HEK293 (cell line): ENCODE results near the gene SPNS1.

Experiments used
- CTCF ChIA-PET: fragments of 350-600 bp; formaldehyde crosslinking; extraction: SDS; loops from one replicate; lab custom pipeline; 2021; ENCODE audit warnings: antibody characterized with exemption; lab: Yijun Ruan, JAX
- POLR2A ChIA-PET: fragments of 300-600 bp; formaldehyde crosslinking; extraction: SDS; loops from one replicate; lab custom pipeline; 2020; ENCODE audit warnings: antibody characterized with exemption, inconsistent platforms; lab: Yijun Ruan, JAX
- H3K27ac ChIP-seq: fragments of 200-500 bp; sonication (Bioruptor generic); 2 replicates; pipeline ENCODE4 v1.5.1; 2014; ENCODE audit warnings: low read depth, low read length, control low read depth, inconsistent platforms; ENCODE audit errors: extremely low read depth
- H3K36me3 ChIP-seq, 2 experiments: fragments of 200-500 bp in 1 of 2; sonication (Bioruptor generic) in 1 of 2; 1 replicate in 1 of 2; 2 replicates in 1 of 2; pipeline ENCODE4 v1.5.1; 2014 to 2017; ENCODE audit warnings: inconsistent platforms in 2 of 2, low read length in 2 of 2; ENCODE audit not compliant: control insufficient read depth in 2 of 2, insufficient read depth in 1 of 2
- H3K4me1 ChIP-seq: fragments of 200-500 bp; sonication (Bioruptor generic); 2 replicates; pipeline ENCODE4 v1.5.1; 2014; ENCODE audit warnings: mild to moderate bottlenecking, low read length, inconsistent platforms; ENCODE audit not compliant: control insufficient read depth, insufficient read depth
- H3K4me3 ChIP-seq: 2 replicates; pipeline ENCODE4 v1.5.1; 2011; ENCODE audit warnings: low read depth, mild to moderate bottlenecking, control low read depth, low read length, moderate library complexity
- H3K9me3 ChIP-seq: fragments of 200-500 bp; sonication (Bioruptor generic); 2 replicates; pipeline ENCODE4 v1.5.1; 2014; ENCODE audit warnings: low read depth, low read length, inconsistent platforms; ENCODE audit not compliant: control insufficient read depth, insufficient read depth
- ATF2 ChIP-seq: fragments of 450-650 bp; formaldehyde crosslinking; IDR thresholded peaks from 2 replicates; pipeline ENCODE4 v1.5.1; 2016; ENCODE audit warnings: missing biosample characterization, missing genetic modification characterization, low read depth
- BCL11B ChIP-seq: fragments of 450-650 bp; formaldehyde crosslinking; IDR thresholded peaks from 2 replicates; pipeline ENCODE4 v1.5.1; 2016; ENCODE audit warnings: low read depth, missing biosample characterization, missing genetic modification characterization
- HOXA7 ChIP-seq: sonication (generic); formaldehyde crosslinking; IDR thresholded peaks from 2 replicates; pipeline ENCODE4 v1.8.1; 2022; ENCODE audit warnings: missing genetic modification reagents, borderline replicate concordance
- HOXD13 ChIP-seq: sonication (generic); formaldehyde crosslinking; IDR thresholded peaks from 2 replicates; pipeline ENCODE4 v1.8.0; 2022; ENCODE audit warnings: missing genetic modification reagents, borderline replicate concordance
- KLF9 ChIP-seq: fragments of 450-650 bp; formaldehyde crosslinking; IDR thresholded peaks from 2 replicates; pipeline ENCODE4 v1.5.1; 2016; ENCODE audit warnings: missing biosample characterization, missing genetic modification characterization, low read depth
- OVOL3 ChIP-seq: fragments of 450-650 bp; formaldehyde crosslinking; IDR thresholded peaks from 2 replicates; pipeline ENCODE4 v1.5.1; 2016; ENCODE audit warnings: missing biosample characterization, missing genetic modification characterization
- PRDM10 ChIP-seq: fragments of 450-650 bp; formaldehyde crosslinking; IDR thresholded peaks from 2 replicates; pipeline ENCODE4 v1.5.1; 2016; ENCODE audit warnings: missing biosample characterization, missing genetic modification characterization
- SP2 ChIP-seq: fragments of 450-650 bp; formaldehyde crosslinking; IDR thresholded peaks from 2 replicates; pipeline ENCODE4 v1.5.1; 2016; ENCODE audit warnings: missing biosample characterization, missing genetic modification characterization
- SP3 ChIP-seq: fragments of 450-650 bp; formaldehyde crosslinking; IDR thresholded peaks from 2 replicates; pipeline ENCODE4 v1.5.1; 2016; ENCODE audit warnings: missing biosample characterization, missing genetic modification characterization
- ZBTB7A ChIP-seq: fragments of 450-650 bp; formaldehyde crosslinking; IDR thresholded peaks from 2 replicates; pipeline ENCODE4 v1.5.1; 2016; ENCODE audit warnings: low read depth, missing biosample characterization, missing genetic modification characterization
- ZFP37 ChIP-seq: fragments of 450-650 bp; formaldehyde crosslinking; IDR thresholded peaks from 2 replicates; pipeline ENCODE4 v1.5.1; 2016; ENCODE audit warnings: missing biosample characterization, missing genetic modification characterization
- ZFP69B ChIP-seq: fragments of 450-650 bp; formaldehyde crosslinking; IDR thresholded peaks from 2 replicates; pipeline ENCODE4 v1.5.1; 2016; ENCODE audit warnings: missing biosample characterization, missing genetic modification characterization
- ZNF211 ChIP-seq: fragments of 450-650 bp; formaldehyde crosslinking; IDR thresholded peaks from 2 replicates; pipeline ENCODE4 v1.5.1; 2016; ENCODE audit warnings: low read depth, missing biosample characterization, missing genetic modification characterization
- ZNF274 ChIP-seq, 2 experiments: fragments of 200-500 bp in 1 of 2; fragments of 450-650 bp in 1 of 2; sonication (Bioruptor generic) in 1 of 2; formaldehyde crosslinking in 1 of 2; IDR thresholded peaks; 2 replicates each; pipeline versions ENCODE4 v1.5.1 to v1.6.1; 2014 to 2016; ENCODE audit warnings: borderline replicate concordance in 1 of 2, inconsistent platforms in 1 of 2, low read length in 1 of 2, missing biosample characterization in 1 of 2, missing genetic modification characterization in 1 of 2
- ZNF37A ChIP-seq: fragments of 450-650 bp; IDR thresholded peaks from 2 replicates; pipeline ENCODE4 v1.5.1; 2018; ENCODE audit warnings: missing biosample characterization, missing genetic modification characterization
- ZNF433 ChIP-seq: fragments of 450-650 bp; formaldehyde crosslinking; IDR thresholded peaks from 2 replicates; pipeline ENCODE4 v1.5.1; 2016; ENCODE audit warnings: missing biosample characterization, missing genetic modification characterization, low read depth
- ZNF585B ChIP-seq: fragments of 450-650 bp; formaldehyde crosslinking; IDR thresholded peaks from 2 replicates; pipeline ENCODE4 v1.5.1; 2016; ENCODE audit warnings: missing biosample characterization, missing genetic modification characterization

SPNS1 gene

DNA sequence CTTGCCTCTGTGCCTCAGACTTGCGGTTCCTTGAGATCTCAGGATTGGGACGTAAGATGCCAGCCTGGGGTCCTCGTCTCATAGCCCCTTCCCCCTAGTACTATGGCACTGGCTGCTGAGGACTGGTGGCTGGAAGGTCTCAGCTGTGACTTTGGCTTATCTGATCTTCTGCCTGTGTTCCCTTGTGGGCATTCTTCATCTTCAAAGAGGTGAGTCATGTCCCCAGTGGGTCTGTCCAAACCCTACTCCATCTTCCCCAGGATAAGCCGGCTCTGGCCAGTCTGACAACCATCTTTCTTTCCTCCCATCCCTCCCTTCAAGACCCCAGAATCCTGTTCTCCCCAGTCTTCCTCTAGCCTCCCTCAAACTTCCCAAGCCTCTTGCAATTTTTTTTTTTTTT lies 39.2 kb upstream of the SPNS1 start:
- Histone ChIP-seq H3K4me1 (no peaks in the 10 kb centered on the region), H3K36me3 (no peaks in the 10 kb centered on the region), H3K9me3 (no peaks in the 10 kb centered on the region), H3K4me3 (no peak overlapping the region), H3K27ac (no peak overlapping the region)
- TF ChIP-seq ZNF37A (no peak), ZNF274 (IDR thresholded peaks at IDR 0.05; ENCODE audit: low read length) (no peak), ZNF274 (tag by site-specific recombination; IDR thresholded peaks at IDR 0.05; ENCODE audit: borderline replicate concordance) (no peak), ATF2 (tag by site-specific recombination) (no peak), PRDM10 (tag by site-specific recombination) (0 out of 2 replicates have a peak, but pooled peaks have one; percentile 36), ZNF585B (tag by site-specific recombination) (no peak), ZBTB7A (tag by site-specific recombination) (no peak)
- CTCF ChIA-PET, result no interaction called here
- POLR2A ChIA-PET, result no interaction called here

DNA sequence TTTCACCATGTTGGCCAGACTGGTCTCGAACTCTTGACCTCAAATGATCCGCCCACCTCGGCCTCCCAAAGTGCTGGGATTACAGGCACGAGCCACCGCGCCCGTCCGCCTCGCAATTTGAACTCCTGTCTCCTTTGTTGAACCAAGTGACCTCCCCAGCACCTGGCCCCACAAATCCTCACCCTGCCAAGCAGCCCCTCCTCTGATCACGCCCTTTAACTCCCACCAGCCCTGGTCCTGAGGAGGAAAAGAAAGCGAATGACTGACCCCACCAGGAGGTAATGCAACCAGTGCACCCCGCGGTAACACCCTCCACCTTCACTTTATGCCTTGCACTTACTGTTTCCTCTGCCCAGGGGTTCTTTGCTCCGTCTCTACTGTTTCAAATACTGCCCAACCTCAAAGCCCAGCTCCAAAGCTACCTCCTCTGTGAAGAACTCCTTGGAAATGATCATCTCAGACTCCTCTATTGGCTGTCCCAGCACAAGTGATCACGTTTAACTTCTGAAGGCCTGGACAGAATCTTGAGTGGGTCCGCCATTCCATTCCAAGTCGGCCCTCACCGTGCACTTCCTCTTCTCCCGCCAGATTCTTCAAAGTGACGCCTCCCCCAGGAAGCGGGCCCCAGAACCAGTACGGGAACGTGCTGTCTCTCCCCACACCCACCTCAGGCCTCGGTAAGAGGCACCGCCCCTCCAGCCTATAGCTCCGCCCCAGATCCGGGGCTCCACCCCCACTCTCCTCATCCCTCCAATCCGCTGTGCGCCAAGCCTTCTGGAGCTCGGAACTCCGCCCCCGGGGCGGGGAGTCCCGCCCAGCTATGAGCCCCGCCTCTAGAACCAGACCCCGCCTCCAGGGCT lies 38.4 kb upstream of the SPNS1 start:
- no peak overlapping the region for H3K4me3 ChIP-seq
- H3K27ac ChIP-seq, result no peak overlapping the region
- no peaks in the 10 kb centered on the region for H3K9me3 ChIP-seq
- H3K36me3 ChIP-seq, result no peaks in the 10 kb centered on the region
- POLR2A ChIA-PET, result interaction anchor here (1.0 kb wide), 2 partner anchors 9 to 15 kb away, joined by 3 read pairs; partner anchors contain the start of gene NFATC2IP
- H3K4me1 ChIP-seq, result no peaks in the 10 kb centered on the region
- TF ChIP-seq HOXD13 (CRISPR knock-in tag) (no peak), SP2 (tag by site-specific recombination) (peak; percentile 68), HOXA7 (no peak), SP3 (tag by site-specific recombination) (peak; percentile 72), ZFP69B (0 out of 2 replicates have a peak, but pooled peaks have one; percentile 34), KLF9 (tag by site-specific recombination) (peak; percentile 45; the same call in 1 of the 2 replicates), BCL11B (tag by site-specific recombination) (no peak), OVOL3 (tag by site-specific recombination) (no peak), ZNF433 (tag by site-specific recombination) (no peak), ZNF211 (tag by site-specific recombination) (no peak), ZFP37 (tag by site-specific recombination) (no peak)
- CTCF ChIA-PET, result interaction anchor here (0.9 kb wide), 1 partner anchor 8 kb away, joined by 3 read pairs; no protein-coding TSS in a partner anchor
